Activated CD4-positive, alpha-beta T cell treated with anti-CD3 and anti-CD28 coated beads, Interleukin-2, amount 50 U/mL, for 1 hour (primary cell): ENCODE data around the gene NPTX1.
A peak's percentile ranks its signal among the peaks of the same experiment; 100 is the strongest.

ENCODE experiments used
- DNase-seq: peaks from one replicate; pipeline ENCODE4 v3.0.0-alpha.2; 2020

NPTX1 gene

GRCh38 chr17:80442323-80442659 is 34.1 kb downstream of the NPTX1 start:
- DNase-seq: no peak

- DNase-seq: no peak
Measured at GRCh38 chr17:80441598-80442322, 34.6 kb downstream of the NPTX1 start.

DNA sequence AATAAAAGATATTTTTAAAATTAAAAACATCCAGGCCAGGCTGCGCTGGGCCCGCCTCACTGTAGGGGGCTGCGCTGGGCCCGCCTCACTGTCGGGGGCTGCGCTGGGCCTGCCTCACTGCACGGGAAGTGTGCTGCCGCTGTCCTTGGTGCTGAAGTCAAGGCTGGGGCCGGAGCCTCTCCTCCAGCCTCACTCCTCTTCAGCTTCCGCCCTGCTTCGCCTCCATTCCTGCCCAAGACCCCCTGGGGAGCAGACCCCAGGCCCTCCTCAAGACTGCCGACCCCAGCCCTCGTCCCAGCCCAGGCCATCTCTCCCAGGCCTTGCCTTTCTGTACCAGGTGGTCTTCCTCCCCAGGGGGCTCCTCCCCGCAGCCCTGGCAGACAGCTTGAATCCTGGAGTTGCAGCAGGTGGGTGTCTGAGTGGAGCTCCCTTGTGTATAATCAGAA is 35.3 kb downstream of the NPTX1 start:
- DNase-seq: peak; percentile 60

DNA sequence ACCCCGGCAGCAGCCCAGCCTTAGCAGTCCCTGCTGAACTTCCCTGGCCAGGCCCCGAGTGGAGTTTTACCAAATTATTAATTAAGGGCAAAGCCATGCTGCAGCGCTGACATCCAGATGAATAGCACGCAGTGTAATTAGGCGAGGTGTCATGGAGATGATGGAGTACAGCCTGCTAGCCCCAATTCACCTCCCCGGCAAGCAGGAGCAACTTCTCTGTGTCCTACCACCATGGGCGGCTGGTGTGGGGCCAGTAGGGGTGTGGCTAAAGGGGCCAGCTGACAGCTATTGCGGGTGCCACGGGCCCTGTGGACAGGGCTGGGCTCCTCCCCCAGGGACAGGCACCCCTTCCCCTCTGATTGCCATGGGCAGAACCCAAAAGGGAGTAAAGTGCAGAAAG is 36.9 kb downstream of the NPTX1 start:
- no peak for DNase-seq

DNA sequence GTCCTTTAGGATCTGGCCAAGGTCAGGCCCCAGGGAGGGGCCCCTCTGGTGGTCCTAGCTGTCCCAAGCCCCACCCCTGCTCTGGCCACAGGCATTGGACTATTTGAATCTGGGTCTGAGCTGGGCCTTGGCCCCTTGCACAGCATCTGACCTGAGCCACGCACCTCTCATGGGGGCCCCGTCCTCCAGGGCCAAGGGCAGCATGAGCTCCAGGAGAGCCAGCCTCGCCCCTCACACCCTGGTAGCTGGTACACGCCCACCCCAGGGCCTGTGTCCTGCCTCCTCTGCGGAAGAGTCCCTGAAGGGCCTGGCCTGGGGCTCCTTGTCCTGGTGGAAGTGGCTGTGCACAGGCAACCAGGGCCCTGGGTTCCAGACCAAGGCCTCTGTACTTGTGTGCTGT is 37.6 kb downstream of the NPTX1 start:
- no peak for DNase-seq

DNA sequence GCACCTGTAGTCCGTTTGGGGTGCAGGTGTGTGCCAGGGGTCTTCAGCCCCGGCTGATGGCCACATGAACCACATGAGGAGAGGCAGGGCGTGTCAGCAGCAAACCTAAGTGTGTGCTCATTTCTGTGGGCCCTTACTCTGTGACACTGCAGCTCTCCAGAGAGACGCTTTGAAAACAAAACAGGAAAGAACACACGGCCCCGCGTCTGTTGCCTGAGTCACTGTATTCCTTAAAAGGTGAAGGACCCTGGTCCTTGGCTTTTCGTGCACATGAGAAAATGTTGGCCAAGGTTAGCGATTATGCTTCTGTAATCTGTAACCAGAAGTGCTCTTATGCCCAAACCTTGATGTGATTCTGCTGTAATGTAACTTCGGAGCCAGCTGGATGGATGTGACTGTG is 38.9 kb downstream of the NPTX1 start:
- DNase-seq: no peak

- DNase-seq: no peak
Measured at GRCh38 chr17:80433916-80434666, 42.3 kb downstream of the NPTX1 start.

DNA sequence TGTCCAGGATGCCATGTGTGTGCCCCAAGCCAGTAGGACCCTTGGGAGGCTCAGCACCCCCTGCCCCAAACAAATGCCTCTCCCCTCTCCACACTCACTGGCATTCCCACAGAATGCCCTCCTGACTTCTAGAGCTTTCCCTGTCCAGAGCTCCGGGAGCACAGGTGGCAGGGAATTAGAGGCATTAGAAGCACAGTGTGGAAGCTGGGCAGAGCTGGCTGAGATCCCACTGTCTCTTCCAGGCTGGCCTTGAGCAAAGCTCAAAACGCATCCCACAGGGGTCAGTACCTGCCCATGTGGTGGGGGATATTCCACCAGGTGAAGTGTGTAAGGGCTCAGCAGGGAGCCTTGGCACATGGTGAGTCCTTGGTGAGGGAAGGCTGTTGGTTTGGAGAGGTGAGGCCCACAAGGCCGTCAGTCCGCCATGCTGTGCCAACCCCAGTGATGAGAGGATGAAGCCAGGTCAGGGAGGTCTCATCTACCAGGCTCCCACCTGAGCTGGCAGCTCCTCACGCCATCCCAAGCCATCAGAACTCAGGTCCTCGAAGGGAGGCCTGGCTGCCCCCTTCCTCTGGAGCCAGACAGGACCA is 43.4 kb downstream of the NPTX1 start:
- no peak for DNase-seq

- no peak for DNase-seq
Measured at GRCh38 chr17:80432350-80432955, 44.0 kb downstream of the NPTX1 start.

DNA sequence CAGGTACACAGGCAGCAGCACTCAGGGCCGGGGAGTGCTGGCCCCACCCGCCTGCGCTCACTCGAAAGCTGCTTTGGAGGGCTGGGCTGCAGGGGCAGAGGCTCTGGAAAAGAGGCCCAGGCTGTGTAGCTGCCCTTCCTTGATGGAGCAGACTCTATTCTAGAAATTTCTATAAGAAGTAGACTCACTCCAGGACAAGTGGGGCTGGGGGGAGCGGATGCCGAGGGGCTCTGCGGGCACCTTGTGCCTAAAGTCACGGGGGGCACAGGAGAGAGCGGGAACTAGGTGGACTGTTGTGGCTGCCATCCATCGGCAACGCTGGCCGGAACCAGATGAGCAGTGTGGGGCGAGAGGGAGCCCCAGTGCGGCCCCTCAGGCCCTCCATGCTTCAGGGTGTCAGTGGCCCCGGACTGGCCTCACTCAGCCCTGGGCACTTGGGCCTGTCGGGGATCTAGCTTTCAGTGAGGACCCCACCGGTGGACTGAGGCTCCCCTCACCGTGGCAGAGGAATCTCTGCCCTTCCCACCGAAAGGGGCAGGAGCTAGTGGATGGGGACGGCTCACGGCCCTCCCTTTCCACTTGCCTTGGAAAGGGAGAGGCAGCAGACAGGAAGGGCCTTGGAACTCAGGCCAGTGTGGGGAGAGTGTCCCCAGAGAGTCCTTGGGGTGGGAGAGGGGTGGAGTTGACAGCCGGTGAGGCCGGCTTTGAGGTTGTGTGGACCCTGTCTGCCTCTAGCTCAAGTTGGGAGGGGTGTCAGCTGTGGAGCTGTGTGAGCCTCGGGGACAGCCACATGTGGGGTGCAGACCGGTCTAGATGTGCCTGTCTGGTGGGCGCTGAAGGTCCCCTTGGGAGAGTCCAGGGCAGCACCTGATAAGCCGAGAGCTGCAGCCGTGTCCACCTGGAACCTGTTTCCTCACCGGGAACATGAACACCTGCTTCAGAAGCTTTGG is 44.9 kb downstream of the NPTX1 start:
- no peak for DNase-seq

DNA sequence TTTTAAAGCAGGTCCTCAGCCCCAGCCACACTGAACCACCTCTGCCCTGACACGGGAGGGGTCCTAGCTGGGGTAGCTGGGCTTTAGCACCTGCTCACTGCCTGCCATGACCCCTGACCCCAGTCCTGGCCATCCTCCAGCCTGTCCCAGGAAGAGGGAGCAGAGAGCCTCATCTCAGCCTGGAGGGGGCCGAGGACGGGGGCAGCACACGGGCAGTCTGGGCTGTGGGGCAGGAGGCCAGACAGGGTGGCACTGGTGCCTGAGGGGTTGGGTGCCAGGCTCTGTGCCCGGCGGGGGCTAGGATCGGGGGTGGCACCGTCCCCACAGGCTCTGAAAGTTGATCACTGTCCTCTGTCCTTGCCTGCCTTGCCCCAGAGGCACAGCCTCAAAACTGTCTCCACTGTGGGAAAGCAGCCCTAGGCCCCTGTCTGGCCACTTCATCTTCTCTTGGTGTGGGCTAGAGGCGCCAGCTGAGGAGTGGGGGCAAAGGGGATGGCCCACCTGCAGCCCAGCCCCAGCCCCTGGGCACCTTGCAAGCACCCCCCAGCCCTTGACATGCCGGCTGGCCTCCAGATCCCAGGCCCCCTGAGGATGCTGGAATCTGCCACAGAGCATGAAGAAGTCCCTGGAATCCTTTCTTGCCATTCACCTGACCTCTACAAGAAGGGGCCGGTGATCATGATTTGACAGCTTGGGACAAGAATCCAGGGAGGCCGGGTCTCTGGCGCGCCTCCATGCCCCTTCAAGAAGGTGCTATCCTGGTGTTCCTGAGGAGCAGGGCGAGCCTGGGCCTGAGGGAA is 45.8 kb downstream of the NPTX1 start:
- DNase-seq: no peak

DNA sequence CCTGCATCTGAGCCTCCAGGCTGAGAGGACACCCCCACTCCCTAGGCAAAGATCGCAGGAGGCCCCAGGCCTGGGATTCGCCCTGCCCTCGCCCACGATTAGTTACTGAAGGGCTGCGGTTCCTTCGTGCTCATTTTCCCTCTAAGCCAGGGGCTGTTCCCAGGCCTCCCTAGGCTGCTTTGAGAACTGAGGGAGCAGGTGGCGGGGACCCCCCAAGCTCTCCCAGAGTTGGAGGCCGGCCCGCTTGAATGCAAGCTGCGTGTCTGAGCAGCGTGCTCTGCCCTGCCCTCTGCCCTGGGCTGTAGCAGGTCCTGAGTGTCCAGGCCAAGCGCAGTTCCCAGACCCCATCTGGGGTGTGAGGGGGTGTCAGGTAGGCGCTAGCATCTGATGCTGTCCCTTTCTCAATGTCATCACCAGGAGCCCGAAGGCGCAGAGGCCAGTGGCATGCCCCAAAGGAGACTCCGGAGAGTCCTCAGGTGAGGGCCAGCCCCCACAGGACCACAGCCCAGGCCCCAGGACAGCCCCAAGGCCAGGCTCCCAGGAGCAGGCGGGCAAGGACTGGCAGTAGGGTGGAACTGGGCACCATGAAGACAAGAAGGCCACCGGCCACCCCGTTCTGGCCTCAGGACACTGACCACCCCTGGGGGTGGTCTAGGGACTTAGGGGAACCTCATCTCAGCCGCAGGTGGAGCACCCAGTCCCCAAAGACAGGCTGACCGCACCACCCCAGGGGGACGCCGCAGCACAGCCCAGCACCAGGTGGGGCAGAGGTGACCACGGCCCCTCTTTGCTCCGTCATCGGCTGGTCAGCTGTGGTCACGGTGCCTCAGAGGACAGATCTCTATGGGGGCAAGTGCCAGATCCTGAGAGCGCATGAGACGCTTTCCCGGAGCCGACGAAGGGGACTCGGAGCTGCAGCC is 46.8 kb downstream of the NPTX1 start:
- no peak for DNase-seq

GRCh38 chr17:80428796-80429195 is 47.6 kb downstream of the NPTX1 start:
- DNase-seq: no peak

DNA sequence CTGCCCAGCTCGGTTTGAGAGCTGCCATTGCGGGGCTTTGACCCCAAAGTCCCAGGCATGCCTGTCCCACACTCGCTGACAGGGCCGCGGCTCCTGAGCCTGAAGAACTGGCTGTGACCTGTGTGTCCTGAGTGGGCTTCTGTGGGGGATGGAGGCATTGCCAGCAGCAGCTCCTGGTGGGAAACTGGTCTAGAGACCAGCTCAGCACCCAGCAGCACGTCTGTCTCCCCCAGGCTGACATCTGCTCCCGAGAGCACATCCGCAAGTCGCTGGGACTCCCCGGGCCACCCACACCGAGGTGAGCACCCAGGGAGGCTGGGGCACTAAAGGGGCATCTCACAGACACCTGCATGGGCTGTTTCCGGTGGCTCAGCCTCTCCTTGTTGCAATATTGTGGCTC is 48.0 kb downstream of the NPTX1 start:
- no peak for DNase-seq

DNA sequence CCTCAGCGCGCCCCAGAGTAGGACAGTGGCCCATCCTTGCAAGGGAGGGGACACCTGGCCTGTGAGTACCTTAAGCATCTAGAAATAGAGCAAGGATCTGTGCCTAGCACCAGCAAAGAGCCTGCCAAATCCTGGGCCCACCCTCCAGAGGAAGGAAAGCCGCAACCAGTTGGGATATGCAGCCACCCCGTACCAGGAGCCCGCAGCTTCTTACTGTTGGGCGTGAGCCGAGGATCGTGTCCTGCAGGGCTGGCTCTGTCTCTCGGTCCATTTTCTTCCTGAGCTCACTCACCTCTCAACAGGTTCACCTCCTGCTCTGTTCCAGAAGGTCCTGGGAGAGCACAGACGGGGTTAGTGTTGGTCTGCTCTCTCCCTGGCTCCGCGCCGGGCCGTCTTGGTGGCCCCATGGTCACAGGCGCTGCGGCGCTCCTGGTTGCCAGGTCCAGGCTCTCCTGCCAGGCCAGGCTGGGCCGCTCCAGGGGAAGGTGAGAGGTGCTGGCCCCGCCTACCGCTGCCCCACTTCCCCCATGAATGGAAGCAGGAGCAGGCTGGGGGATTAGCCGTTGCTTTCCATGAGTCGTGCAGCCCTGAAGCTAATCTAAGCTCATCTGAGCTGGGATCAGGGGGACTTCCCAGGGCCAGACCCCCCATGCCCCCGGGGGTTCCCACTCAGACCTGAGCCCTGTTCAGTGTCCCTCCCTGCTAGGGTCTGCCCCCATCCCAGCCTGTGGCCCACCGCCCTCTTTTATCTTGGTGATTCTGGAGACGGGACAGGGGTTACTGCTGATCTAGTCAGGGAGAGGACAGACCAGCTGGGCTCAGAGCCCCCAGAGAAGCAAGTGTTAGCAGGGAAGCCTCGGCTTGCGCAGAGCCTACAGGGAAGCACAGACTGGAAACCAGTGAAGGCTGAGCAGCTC is 48.8 kb downstream of the NPTX1 start:
- no peak for DNase-seq

- DNase-seq: peak; percentile 89
Measured at GRCh38 chr17:80426671-80427326, 49.6 kb downstream of the NPTX1 start.

GRCh38 chr17:80425835-80426426 is 50.5 kb downstream of the NPTX1 start:
- DNase-seq: no peak
